Endothelial cell (in vitro differentiated cells): ENCODE measurements around the gene GPR12. TPM values are rescaled to one million over a fixed set of nuclear protein-coding genes. Genes with fewer than 3 reads are reported as not detected.
"Not testable (repeated sequence)": the region's sequence is repeated elsewhere in the genome, so short reads cannot be mapped to it uniquely, and the experiment has no call there.

Experiments
- DNase-seq: peaks from one replicate; pipeline ENCODE4 v3.0.0; 2021; ENCODE audit warnings: low spot score
- H3K27ac Mint-ChIP-seq: one replicate; pipeline ENCODE4 v1.8.0; 2021; ENCODE audit warnings: mixed read lengths, inconsistent platforms; ENCODE audit not compliant: unreplicated experiment
- H3K27me3 Mint-ChIP-seq: one replicate; pipeline ENCODE4 v1.8.0; 2021; ENCODE audit warnings: mild to moderate bottlenecking, moderate library complexity, mixed read lengths, inconsistent platforms; ENCODE audit not compliant: unreplicated experiment
- H3K36me3 Mint-ChIP-seq: one replicate; pipeline ENCODE4 v1.8.0; 2021; ENCODE audit warnings: mild to moderate bottlenecking, low read depth, mixed read lengths, inconsistent platforms; ENCODE audit not compliant: unreplicated experiment
- H3K4me1 Mint-ChIP-seq: one replicate; pipeline ENCODE4 v1.8.0; 2021; ENCODE audit warnings: mild to moderate bottlenecking, mixed read lengths, inconsistent platforms; ENCODE audit not compliant: unreplicated experiment
- H3K4me3 Mint-ChIP-seq: one replicate; pipeline ENCODE4 v1.8.0; 2021; ENCODE audit warnings: mild to moderate bottlenecking, mixed read lengths, inconsistent platforms; ENCODE audit not compliant: unreplicated experiment
- H3K9me3 Mint-ChIP-seq: one replicate; pipeline ENCODE4 v1.8.0; 2021; ENCODE audit warnings: mixed read lengths, inconsistent platforms; ENCODE audit not compliant: unreplicated experiment
- CTCF ChIP-seq: fragments of 200-600 bp; sonication (generic); IDR thresholded peaks from one replicate; pipeline ENCODE4 v1.5.0; 2021; ENCODE audit warnings: antibody characterized with exemption; ENCODE audit not compliant: unreplicated experiment
- total RNA-seq: library from RNA; stranded (reverse); fragmentation: NEBNext Ultra II Directional; extraction: Animal tissue kit (Norgen Biotek cat#: 25700); gene quantifications from one replicate; pipeline ENCODE4 v1.2.1, GENCODE V29; 2021; ENCODE audit not compliant: unreplicated experiment

Gene GPR12
- total RNA-seq, 1 donor from 2014 or later = not detected

GRCh38 chr13:26727633-26728032 lies 33.0 kb downstream of the GPR12 start:
- H3K9me3 Mint-ChIP-seq = no peaks in the 10 kb centered on the region
- H3K36me3 Mint-ChIP-seq = peaks cover 4% of the 10 kb centered on the region
- H3K4me3 Mint-ChIP-seq = no peak overlapping the region
- no peak for TF ChIP-seq CTCF
- no peaks in the 10 kb centered on the region for H3K27me3 Mint-ChIP-seq
- no peak for DNase-seq
- no peaks in the 10 kb centered on the region for H3K4me1 Mint-ChIP-seq
- H3K27ac Mint-ChIP-seq = no peak overlapping the region

GRCh38 chr13:26727122-26727521 lies 33.5 kb downstream of the GPR12 start:
- H3K36me3 Mint-ChIP-seq = peaks cover 4% of the 10 kb centered on the region
- DNase-seq = no peak
- no peak overlapping the region for H3K27ac Mint-ChIP-seq
- H3K4me1 Mint-ChIP-seq = no peaks in the 10 kb centered on the region
- no peak overlapping the region for H3K4me3 Mint-ChIP-seq
- H3K9me3 Mint-ChIP-seq = no peaks in the 10 kb centered on the region
- no peaks in the 10 kb centered on the region for H3K27me3 Mint-ChIP-seq
- TF ChIP-seq CTCF = no peak

GRCh38 chr13:26726684-26727083 lies 33.9 kb downstream of the GPR12 start:
- H3K9me3 Mint-ChIP-seq = no peaks in the 10 kb centered on the region
- DNase-seq = no peak
- TF ChIP-seq CTCF = no peak
- H3K4me1 Mint-ChIP-seq = no peaks in the 10 kb centered on the region
- H3K36me3 Mint-ChIP-seq = peaks cover 4% of the 10 kb centered on the region
- no peaks in the 10 kb centered on the region for H3K27me3 Mint-ChIP-seq
- no peak overlapping the region for H3K4me3 Mint-ChIP-seq
- H3K27ac Mint-ChIP-seq = no peak overlapping the region

- not testable (repeated sequence) for H3K4me3 Mint-ChIP-seq, H3K27ac Mint-ChIP-seq, H3K36me3 Mint-ChIP-seq, H3K9me3 Mint-ChIP-seq, H3K4me1 Mint-ChIP-seq, H3K27me3 Mint-ChIP-seq, DNase-seq
These were observed 37.0 kb downstream of the GPR12 start for GRCh38 chr13:26723620-26724019.

GRCh38 chr13:26722321-26722720 lies 38.3 kb downstream of the GPR12 start:
- Mint-ChIP-seq H3K9me3 (no peaks in the 10 kb centered on the region), H3K27ac (no peak overlapping the region), H3K4me1 (peaks cover 7% of the 10 kb centered on the region), H3K36me3 (peaks cover 4% of the 10 kb centered on the region), H3K4me3 (no peak overlapping the region), H3K27me3 (peaks cover 2% of the 10 kb centered on the region)
- DNase-seq = no peak
- no peak for TF ChIP-seq CTCF
